Measurements from ENCODE around the gene FRMPD4.

The FRMPD4 gene

DNA sequence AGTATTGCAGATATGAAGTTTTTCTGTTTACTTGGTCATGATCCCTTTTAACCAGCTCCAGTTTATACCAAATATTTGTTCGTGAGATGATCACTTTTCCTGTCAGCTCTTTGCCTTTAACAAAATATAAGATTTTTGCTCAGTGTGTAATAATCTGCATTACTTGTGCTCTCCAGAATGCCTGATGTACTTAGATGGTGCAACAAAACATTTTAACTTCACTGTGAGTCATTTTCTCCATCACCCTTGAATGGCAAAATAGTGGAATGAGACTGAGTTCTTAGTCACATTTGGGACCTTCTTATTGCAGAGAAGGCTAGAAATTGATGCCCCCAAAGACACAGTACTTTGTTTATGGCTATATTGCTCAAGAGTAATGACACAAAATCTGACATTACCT is 252.0 kb downstream of the FRMPD4 start:
- TF ChIP-seq GATA2 (IDR thresholded peaks at IDR 0.05; ENCODE audit: low read depth, low read length) (no peak), GATA3 (IDR thresholded peaks at IDR 0.05; ENCODE audit: low read depth, low read length) (no peak)

DNA sequence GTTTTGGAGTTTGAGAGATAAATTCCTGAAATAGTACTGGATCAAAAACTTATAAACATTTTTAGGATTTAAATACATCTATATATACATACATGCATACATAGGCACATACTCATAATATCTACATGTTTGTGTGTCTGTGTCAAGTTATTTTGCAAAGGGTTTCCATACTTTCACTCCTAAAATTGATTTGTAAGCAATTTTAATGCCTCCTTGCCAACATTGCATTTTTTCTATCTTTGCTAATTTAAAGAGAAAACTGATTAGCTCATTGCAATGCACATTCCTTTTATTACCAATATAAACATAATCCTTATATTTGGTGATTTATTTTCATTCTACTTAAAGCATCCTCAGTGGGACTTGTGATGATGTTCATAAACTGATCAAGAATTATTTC is 258.3 kb downstream of the FRMPD4 start:
- TF ChIP-seq GATA2 (IDR thresholded peaks at IDR 0.05; ENCODE audit: low read depth, low read length) (no peak), GATA3 (IDR thresholded peaks at IDR 0.05; ENCODE audit: low read depth, low read length) (no peak)

DNA sequence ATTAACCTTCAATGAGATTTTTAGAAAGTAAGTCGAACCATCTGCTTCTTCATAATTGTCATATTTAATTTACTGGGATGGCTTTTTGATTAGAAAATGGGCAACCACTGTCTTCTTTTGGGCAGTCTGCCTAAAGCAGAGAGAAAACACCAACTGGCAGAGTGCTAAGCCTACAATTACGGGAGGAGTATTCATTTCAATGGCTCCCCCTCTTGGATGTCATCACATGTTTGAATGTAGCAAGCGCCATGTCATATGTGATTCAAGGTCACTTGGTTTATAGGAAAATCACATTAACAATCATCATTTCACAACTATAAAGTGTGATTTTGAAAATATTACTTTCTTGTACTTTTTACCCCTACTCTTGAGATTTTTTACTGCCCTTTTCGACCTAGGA is 261.9 kb downstream of the FRMPD4 start:
- no peak for TF ChIP-seq GATA2 (IDR thresholded peaks at IDR 0.05; ENCODE audit: low read depth, low read length)
- no peak for TF ChIP-seq GATA3 (IDR thresholded peaks at IDR 0.05; ENCODE audit: low read depth, low read length)

DNA sequence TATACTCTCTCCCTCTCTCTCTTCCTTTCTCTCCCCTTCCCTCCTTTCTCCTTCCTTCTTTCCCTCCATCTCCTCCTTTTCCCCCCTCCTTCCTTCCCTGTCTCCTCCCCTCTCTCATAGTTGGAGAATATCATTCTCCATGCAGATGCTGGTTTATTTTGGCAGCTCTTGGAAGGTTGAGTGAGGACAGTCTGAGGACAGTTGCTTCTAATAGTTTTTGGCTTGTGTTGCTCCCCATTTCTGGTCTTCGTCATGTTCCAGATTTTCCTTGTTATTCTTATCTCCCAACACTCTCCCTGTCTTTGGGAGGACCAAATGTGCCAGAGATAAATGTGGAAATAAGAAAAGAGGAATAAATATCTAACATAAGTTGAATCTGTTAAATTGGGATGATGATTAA is 263.0 kb downstream of the FRMPD4 start:
- TF ChIP-seq GATA3 (IDR thresholded peaks at IDR 0.05; ENCODE audit: low read depth, low read length) (no peak), GATA2 (IDR thresholded peaks at IDR 0.05; ENCODE audit: low read depth, low read length) (no peak)

DNA sequence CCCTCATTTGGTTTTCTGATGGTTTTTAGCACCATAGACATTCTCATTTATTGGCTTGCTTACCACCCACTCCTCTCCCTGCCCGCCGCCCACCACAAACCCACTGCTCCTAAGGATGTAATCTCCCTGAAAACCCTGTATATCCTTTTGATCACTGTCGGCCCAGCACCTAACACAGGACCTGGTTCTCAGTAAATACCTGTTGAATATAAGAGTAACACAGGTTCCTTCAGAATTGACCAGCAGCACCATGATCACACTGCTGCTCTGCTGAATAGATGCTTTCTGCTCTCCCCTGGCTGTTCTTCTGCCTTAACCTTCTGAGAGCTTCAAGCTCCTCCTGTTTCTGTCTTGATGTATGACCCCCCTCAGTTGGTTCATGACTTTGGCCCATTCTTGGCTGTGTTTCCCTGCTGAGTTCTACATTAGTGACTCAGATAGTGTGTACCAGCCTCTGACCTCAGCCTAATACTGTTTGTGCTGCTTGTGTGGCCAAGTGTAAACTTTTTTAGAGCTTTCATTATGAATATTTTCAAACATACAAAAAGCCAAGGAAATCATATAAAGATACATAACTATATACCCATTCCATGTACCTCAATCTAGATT is 265.3 kb downstream of the FRMPD4 start:
- TF ChIP-seq GATA3 (IDR thresholded peaks at IDR 0.05; ENCODE audit: low read depth, low read length) = no peak
- no peak for TF ChIP-seq GATA2 (IDR thresholded peaks at IDR 0.05; ENCODE audit: low read depth, low read length)

DNA sequence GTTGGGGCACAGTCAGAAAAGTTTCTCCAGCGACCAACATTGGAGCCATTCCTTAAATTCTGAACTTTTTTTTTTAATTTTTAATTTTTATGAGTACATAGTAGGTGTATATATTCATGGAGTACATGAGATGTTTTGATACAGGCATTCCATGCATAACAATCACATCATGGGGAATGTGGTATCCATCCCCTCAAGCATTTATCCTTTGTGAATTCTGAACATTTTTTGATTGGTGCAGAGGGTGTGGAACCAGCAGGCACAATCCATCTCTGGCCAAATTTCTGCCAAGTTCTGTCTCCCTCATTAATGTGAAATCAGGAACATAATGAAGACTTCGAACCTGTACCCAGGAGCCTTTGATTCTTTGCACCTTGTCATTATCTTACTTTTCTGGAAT is 267.0 kb downstream of the FRMPD4 start:
- TF ChIP-seq GATA2 (IDR thresholded peaks at IDR 0.05; ENCODE audit: low read depth, low read length) = no peak

DNA sequence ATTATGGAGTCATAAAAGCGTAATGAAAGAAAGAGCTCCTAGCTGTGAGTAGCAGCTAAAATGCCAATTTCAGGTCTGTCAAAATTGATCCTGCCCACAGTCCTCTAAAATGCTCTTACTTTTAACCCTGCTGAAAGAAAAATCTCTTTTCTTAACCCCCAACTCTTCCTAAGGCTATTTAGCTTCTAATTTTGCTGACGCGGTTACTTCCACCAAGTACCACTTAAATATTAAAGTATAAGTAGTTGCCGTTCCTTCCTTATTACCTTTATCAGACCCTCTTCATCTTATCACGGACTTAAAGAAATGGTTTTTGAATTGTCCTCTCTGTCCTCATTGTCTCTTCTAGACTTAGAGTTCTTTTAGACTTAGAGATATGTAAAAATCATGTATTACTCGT is 272.2 kb downstream of the FRMPD4 start:
- TF ChIP-seq GATA3 (IDR thresholded peaks at IDR 0.05; ENCODE audit: low read depth, low read length) = no peak

DNA sequence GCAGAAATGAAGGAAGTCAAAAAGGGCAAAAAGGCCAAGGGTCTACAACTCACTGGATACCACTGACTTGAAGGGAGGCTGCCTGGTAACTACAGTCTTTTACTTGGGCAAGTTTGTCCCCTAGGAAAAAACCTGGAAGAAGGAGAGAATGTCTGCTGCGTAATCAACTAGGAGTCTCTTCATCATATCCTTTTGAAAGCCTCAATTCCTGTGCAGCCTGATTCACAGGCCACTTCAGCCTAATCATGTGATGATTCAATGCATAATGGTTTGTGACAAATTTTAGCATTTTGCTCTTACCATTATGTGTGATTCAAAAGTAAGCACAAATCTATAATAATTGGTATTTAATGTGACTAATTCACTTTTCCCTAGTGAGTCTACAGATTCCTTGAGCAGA is 273.6 kb downstream of the FRMPD4 start:
- TF ChIP-seq GATA3 (IDR thresholded peaks at IDR 0.05; ENCODE audit: low read depth, low read length) (no peak), GATA2 (IDR thresholded peaks at IDR 0.05; ENCODE audit: low read depth, low read length) (no peak)

DNA sequence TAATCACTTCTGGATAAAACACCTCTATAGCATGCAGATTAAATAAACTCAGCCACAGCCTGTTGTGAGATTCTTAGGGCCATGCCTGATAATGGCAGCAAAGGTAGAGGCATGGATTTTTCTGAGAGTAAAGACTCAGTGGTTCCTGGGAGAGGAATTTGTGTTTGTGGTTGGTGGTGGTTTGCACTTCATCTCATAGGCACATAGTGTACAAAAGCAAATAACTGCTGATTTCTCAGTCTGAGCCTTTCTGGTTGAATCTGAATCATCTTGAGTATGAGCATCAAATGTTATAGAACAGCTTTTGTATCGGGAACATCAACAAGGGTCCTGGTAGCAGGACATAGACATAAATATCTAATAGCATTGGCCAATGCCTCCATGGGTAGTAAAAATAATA is 274.3 kb downstream of the FRMPD4 start:
- TF ChIP-seq GATA2 (IDR thresholded peaks at IDR 0.05; ENCODE audit: low read depth, low read length) = no peak
- no peak for TF ChIP-seq GATA3 (IDR thresholded peaks at IDR 0.05; ENCODE audit: low read depth, low read length)

DNA sequence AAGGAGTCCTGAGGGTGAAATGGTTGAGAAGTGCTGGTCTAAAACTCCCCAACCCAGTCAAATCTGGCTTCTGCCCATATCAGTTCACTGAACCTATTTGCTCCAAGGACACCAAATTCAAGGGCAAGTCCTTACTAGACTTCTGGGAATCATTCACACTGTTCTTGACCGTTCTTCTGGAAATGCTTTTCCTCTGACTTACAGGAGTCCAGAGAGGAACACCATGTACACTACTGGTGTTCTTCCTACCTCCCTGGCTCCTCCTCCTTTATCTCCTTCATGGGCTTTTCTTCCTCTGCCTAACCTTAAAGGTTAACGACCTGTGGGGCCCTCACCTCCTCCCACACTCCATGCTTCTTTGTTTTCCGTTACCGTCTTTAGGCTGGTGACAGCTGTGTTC is 281.3 kb downstream of the FRMPD4 start:
- TF ChIP-seq GATA3 (IDR thresholded peaks at IDR 0.05; ENCODE audit: low read depth, low read length) = no peak
- no peak for TF ChIP-seq GATA2 (IDR thresholded peaks at IDR 0.05; ENCODE audit: low read depth, low read length)

DNA sequence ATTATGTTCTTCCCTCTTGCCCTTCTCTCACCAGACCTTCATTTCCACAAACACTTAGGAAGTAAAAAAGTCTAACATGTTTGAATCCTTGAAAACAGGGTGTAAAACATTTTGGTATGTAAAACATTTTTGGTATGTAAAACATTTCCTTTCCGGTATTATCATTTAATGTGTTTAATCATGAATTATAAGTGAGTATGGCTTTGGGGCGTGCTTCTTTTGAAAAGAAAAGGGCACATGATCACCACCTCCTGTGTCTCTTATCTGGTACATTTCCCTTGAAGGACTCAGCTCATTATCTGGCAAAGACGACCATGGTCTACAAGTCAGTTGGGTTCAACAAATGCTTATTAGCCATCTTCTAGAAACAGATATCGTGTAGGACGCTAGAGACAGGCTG is 283.6 kb downstream of the FRMPD4 start:
- TF ChIP-seq GATA2 (IDR thresholded peaks at IDR 0.05; ENCODE audit: low read depth, low read length) (no peak), GATA3 (IDR thresholded peaks at IDR 0.05; ENCODE audit: low read depth, low read length) (no peak)

DNA sequence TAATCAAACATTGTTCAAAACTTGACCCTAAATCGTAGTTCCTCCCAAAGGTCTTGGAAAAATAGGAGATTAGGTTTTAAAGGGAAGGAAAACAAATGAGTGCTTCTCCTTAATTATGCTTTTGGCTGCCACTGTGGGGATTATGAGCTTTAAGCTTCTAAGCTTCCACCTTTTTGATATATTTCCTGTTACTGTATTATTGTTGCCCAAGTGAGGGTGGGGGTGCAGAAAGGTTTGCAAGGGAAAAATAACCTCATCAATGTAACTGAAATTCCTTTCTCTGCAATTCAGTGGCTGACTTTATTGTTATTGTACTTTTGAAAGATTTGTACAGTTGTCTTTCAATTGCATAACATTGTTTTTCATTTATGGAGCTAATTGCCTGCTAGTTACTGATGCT is 285.1 kb downstream of the FRMPD4 start:
- no peak for TF ChIP-seq GATA2 (IDR thresholded peaks at IDR 0.05; ENCODE audit: low read depth, low read length)
- no peak for TF ChIP-seq GATA3 (IDR thresholded peaks at IDR 0.05; ENCODE audit: low read depth, low read length)

DNA sequence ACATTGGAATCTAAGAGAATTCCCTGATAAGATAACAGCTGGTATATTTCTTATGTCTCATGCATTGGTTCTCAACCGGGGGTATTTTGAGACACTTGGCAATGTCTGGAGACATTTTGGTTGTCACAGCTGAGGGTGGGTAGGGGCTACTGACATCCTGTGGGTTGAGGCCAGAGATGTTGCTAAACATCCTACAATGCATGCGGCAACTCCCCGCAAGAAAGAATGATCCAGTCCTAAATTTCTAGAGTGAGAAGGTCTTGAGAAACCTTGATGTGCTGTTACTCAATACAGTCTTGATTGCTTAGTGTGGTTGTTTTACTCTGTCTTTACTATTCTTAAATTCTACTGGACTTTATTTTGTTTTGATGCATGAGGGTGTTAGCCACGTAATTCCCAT is 287.2 kb downstream of the FRMPD4 start:
- no peak for TF ChIP-seq GATA3 (IDR thresholded peaks at IDR 0.05; ENCODE audit: low read depth, low read length)
- TF ChIP-seq GATA2 (IDR thresholded peaks at IDR 0.05; ENCODE audit: low read depth, low read length) = no peak

DNA sequence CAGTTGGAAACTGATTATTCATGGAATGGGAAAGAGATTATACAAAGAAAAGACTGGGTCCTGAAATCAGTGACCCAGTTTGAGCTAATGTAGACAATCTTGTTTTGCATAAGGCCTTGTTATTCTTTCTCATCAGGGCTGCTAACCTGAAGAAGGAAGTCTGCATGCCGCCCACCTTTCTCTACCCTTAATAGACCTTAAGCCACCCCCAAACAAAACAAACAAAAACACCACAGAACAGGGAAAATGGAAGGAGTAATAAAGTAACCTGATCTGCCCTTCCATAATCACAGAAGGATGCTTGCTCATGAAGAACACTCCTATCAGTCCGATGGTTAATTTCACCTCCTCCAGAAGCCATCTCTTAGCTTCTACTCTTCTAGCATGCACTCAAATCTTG is 288.1 kb downstream of the FRMPD4 start:
- no peak for TF ChIP-seq GATA3 (IDR thresholded peaks at IDR 0.05; ENCODE audit: low read depth, low read length)
- no peak for TF ChIP-seq GATA2 (IDR thresholded peaks at IDR 0.05; ENCODE audit: low read depth, low read length)

DNA sequence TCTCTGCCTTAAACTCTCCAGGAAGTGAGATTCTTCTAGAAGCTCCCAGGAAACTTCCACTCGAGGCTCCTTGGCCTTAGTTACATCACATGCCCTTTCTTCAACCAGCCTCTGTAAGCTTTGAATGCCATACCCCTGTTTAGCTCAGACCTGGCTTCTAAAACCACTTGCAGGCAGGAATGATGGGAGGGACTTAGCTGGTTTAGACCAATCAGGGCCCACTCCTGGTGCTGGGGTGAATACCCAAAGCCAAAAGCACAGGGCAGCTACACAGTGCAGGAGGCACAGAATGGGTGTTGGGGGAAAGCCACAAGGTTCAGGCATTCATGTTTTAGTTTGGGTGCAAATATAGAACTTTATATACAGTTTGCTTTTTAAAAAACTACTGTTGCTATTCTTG is 296.2 kb downstream of the FRMPD4 start:
- TF ChIP-seq GATA2 (IDR thresholded peaks at IDR 0.05; ENCODE audit: low read depth, low read length) (no peak), GATA3 (IDR thresholded peaks at IDR 0.05; ENCODE audit: low read depth, low read length) (no peak)

DNA sequence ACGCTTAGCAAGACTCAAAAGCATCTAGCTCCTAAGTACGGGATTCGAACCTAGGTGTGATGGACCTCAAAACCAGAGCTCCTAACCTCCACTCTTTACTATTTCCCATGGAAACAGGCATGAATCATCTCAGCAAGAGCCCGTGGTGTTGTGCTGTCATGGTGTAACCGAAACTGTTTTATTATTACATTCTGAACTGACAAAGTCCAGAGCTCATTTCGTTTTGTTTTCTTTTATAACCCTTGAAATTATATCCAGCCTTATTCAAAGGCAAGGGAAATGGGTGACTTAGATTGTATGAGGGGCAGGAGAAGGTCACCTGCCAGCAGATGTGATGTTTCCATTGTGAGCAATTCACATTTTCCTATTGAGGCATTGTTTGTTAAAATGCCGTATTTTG is 301.1 kb downstream of the FRMPD4 start:
- TF ChIP-seq GATA3 (IDR thresholded peaks at IDR 0.05; ENCODE audit: low read depth, low read length) = no peak

Measured in SH-SY5Y (cell line).